Measurements from ENCODE around the gene FAM24A.

FAM24A gene

GRCh38 chr10:122962405-122962804 is 52.0 kb downstream of the FAM24A start:
- Histone ChIP-seq H3K23ac (ENCODE audit: low read depth, low read length, poor library complexity) (no peak overlapping the region), H2BK12ac (ENCODE audit: low read length) (no peak overlapping the region), H2BK120ac (ENCODE audit: low read depth, low read length) (no peak overlapping the region), H3K4me1 (ENCODE audit: control insufficient read depth in 2 of 2, insufficient read depth in 1 of 2, low read depth in 1 of 2, low read length in 2 of 2) (no peaks in the 10 kb centered on the region), H2BK15ac (ENCODE audit: low read length) (no peak overlapping the region), H3K4me3 (ENCODE audit: low read length in 2 of 2) (no peak overlapping the region), H2AK5ac (ENCODE audit: low read depth, low read length) (no peak overlapping the region), H3K18ac (ENCODE audit: low read length) (no peak overlapping the region), H4K91ac (ENCODE audit: low read depth, low read length, poor library complexity) (no peak overlapping the region), H3K36me3 (replicated peaks in 1 of 2; ENCODE audit: control insufficient read depth in 2 of 2, insufficient read depth in 2 of 2, low read length in 2 of 2) (peaks cover 0 to 9% of the 10 kb centered on the region in 2 donors), H3K27me3 (ENCODE audit: control insufficient read depth in 3 of 3, insufficient read depth in 3 of 3, low read depth in 1 of 3, low read length in 3 of 3) (no peaks in the 10 kb centered on the region), H3K79me1 (ENCODE audit: low read depth, low read length) (no peaks in the 10 kb centered on the region), H3K4ac (ENCODE audit: low read length) (no peak overlapping the region), H3K14ac (ENCODE audit: low read length) (no peak overlapping the region), H2AFZ (ENCODE audit: low read length) (no peak overlapping the region), H3K9ac (ENCODE audit: low read depth, low read length, poor library complexity) (no peak overlapping the region), H2BK5ac (ENCODE audit: low read length) (no peak overlapping the region), H3K27ac (replicated peaks; ENCODE audit: low read length) (no peak overlapping the region), H4K8ac (ENCODE audit: low read depth, low read length) (no peak overlapping the region), H3K4me2 (ENCODE audit: insufficient read depth, low read length, poor library complexity, severe bottlenecking) (no peak overlapping the region), H3K9me3 (replicated peaks in 1 of 2; ENCODE audit: control insufficient read depth in 2 of 2, insufficient read depth in 1 of 2, low read depth in 1 of 2, low read length in 2 of 2) (peaks cover 0 to 20% of the 10 kb centered on the region in 2 donors)
- no peak for DNase-seq (ENCODE audit: low spot score)
- no CpG with 5 or more reads among the region's 3 CpGs for WGBS, 2 donors (ENCODE audit: extremely low coverage in 2 of 2, insufficient read length in 2 of 2, insufficient replicate concordance in 1 of 2)
